Measurements from ENCODE around the gene MNX1.
A peak's percentile ranks its signal among the peaks of the same experiment; 100 is the strongest.

MNX1 gene

GRCh38 chr7:157007470-157008066 lies 2.9 kb downstream of the MNX1 start:
- Histone ChIP-seq H3K4me2 (ENCODE audit: insufficient read depth, low read length, poor library complexity, severe bottlenecking) (no peak overlapping the region), H4K8ac (ENCODE audit: low read depth, low read length) (no peak overlapping the region), H3K4me1 (ENCODE audit: control insufficient read depth in 2 of 2, insufficient read depth in 1 of 2, low read depth in 1 of 2, low read length in 2 of 2) (peaks cover 9 to 15% of the 10 kb centered on the region in 2 donors), H2AK5ac (ENCODE audit: low read depth, low read length) (no peak overlapping the region), H2BK15ac (ENCODE audit: low read length) (no peak overlapping the region), H3K36me3 (replicated peaks in 1 of 2; ENCODE audit: control insufficient read depth in 2 of 2, insufficient read depth in 2 of 2, low read length in 2 of 2) (no peaks in the 10 kb centered on the region), H2BK12ac (ENCODE audit: low read length) (no peak overlapping the region), H3K23ac (ENCODE audit: low read depth, low read length, poor library complexity) (no peak overlapping the region), H3K4me3 (ENCODE audit: low read length in 2 of 2) (no peak overlapping the region), H3K14ac (ENCODE audit: low read length) (no peak overlapping the region), H3K9me3 (replicated peaks in 1 of 2; ENCODE audit: control insufficient read depth in 2 of 2, insufficient read depth in 1 of 2, low read depth in 1 of 2, low read length in 2 of 2) (no peaks in the 10 kb centered on the region), H3K79me1 (ENCODE audit: low read depth, low read length) (no peaks in the 10 kb centered on the region), H2BK5ac (ENCODE audit: low read length) (no peak overlapping the region), H4K91ac (ENCODE audit: low read depth, low read length, poor library complexity) (no peak overlapping the region), H3K27me3 (ENCODE audit: control insufficient read depth in 3 of 3, insufficient read depth in 3 of 3, low read depth in 1 of 3, low read length in 3 of 3) (peaks cover 81 to 98% (median 93%) of the 10 kb centered on the region in 3 experiments), H2BK120ac (ENCODE audit: low read depth, low read length) (no peak overlapping the region), H3K27ac (replicated peaks; ENCODE audit: low read length) (no peak overlapping the region), H2AFZ (ENCODE audit: low read length) (no peak overlapping the region), H3K4ac (ENCODE audit: low read length) (no peak overlapping the region), H3K9ac (ENCODE audit: low read depth, low read length, poor library complexity) (no peak overlapping the region), H3K18ac (ENCODE audit: low read length) (no peak overlapping the region)
- DNase-seq (ENCODE audit: low spot score): no peak
- no CpG with 5 or more reads among the region's 18 CpGs for WGBS, 2 donors (ENCODE audit: extremely low coverage in 2 of 2, insufficient read length in 2 of 2, insufficient replicate concordance in 1 of 2)

GRCh38 chr7:157006829-157007469 lies 3.5 kb downstream of the MNX1 start:
- WGBS, 2 donors (ENCODE audit: extremely low coverage in 2 of 2, insufficient read length in 2 of 2, insufficient replicate concordance in 1 of 2): no CpG with 5 or more reads among the region's 7 CpGs
- H3K27ac ChIP-seq (replicated peaks; ENCODE audit: low read length): no peak overlapping the region

GRCh38 chr7:157006205-157006747 lies 4.2 kb downstream of the MNX1 start:
- DNase-seq (ENCODE audit: low spot score): no peak
- H3K4me1 ChIP-seq (ENCODE audit: control insufficient read depth in 2 of 2, insufficient read depth in 1 of 2, low read depth in 1 of 2, low read length in 2 of 2): peaks cover 12 to 14% of the 10 kb centered on the region in 2 donors
- peak overlapping the region; percentile 44 for H3K23ac ChIP-seq (ENCODE audit: low read depth, low read length, poor library complexity)
- no peak overlapping the region for H3K4me3 ChIP-seq (ENCODE audit: low read length in 2 of 2)
- no peaks in the 10 kb centered on the region for H3K9me3 ChIP-seq (replicated peaks in 1 of 2; ENCODE audit: control insufficient read depth in 2 of 2, insufficient read depth in 1 of 2, low read depth in 1 of 2, low read length in 2 of 2)
- no peak overlapping the region for H2AK5ac ChIP-seq (ENCODE audit: low read depth, low read length)
- H2BK120ac ChIP-seq (ENCODE audit: low read depth, low read length): no peak overlapping the region
- no CpG with 5 or more reads among the region's 39 CpGs for WGBS, 2 donors (ENCODE audit: extremely low coverage in 2 of 2, insufficient read length in 2 of 2, insufficient replicate concordance in 1 of 2)
- H2AFZ ChIP-seq (ENCODE audit: low read length): peak overlapping the region; percentile 81
- peaks cover 78 to 98% (median 93%) of the 10 kb centered on the region in 3 experiments for H3K27me3 ChIP-seq (ENCODE audit: control insufficient read depth in 3 of 3, insufficient read depth in 3 of 3, low read depth in 1 of 3, low read length in 3 of 3)
- H3K14ac ChIP-seq (ENCODE audit: low read length): no peak overlapping the region
- H3K9ac ChIP-seq (ENCODE audit: low read depth, low read length, poor library complexity): peak overlapping the region; percentile 60
- H2BK5ac ChIP-seq (ENCODE audit: low read length): peak overlapping the region; percentile 53
- H3K79me1 ChIP-seq (ENCODE audit: low read depth, low read length): no peaks in the 10 kb centered on the region
- no peak overlapping the region for H3K27ac ChIP-seq (replicated peaks; ENCODE audit: low read length)
- no peak overlapping the region for H3K4me2 ChIP-seq (ENCODE audit: insufficient read depth, low read length, poor library complexity, severe bottlenecking)
- peak overlapping the region; percentile 22 for H2BK12ac ChIP-seq (ENCODE audit: low read length)
- H4K8ac ChIP-seq (ENCODE audit: low read depth, low read length): no peak overlapping the region
- H3K18ac ChIP-seq (ENCODE audit: low read length): peak overlapping the region; percentile 44
- no peak overlapping the region for H2BK15ac ChIP-seq (ENCODE audit: low read length)
- no peak overlapping the region for H4K91ac ChIP-seq (ENCODE audit: low read depth, low read length, poor library complexity)
- H3K4ac ChIP-seq (ENCODE audit: low read length): no peak overlapping the region
- H3K36me3 ChIP-seq (replicated peaks in 1 of 2; ENCODE audit: control insufficient read depth in 2 of 2, insufficient read depth in 2 of 2, low read length in 2 of 2): no peaks in the 10 kb centered on the region

More at GRCh38 chr7:157006829-157007469, 3.5 kb downstream of the MNX1 start:
- DNase-seq (ENCODE audit: low spot score): no peak
- no peak overlapping the region for H3K4me2 ChIP-seq (ENCODE audit: insufficient read depth, low read length, poor library complexity, severe bottlenecking)
- no peak overlapping the region for H2AK5ac ChIP-seq (ENCODE audit: low read depth, low read length)
- no peak overlapping the region for H2BK12ac ChIP-seq (ENCODE audit: low read length)
- H3K23ac ChIP-seq (ENCODE audit: low read depth, low read length, poor library complexity): no peak overlapping the region
- H3K14ac ChIP-seq (ENCODE audit: low read length): no peak overlapping the region
- H2BK120ac ChIP-seq (ENCODE audit: low read depth, low read length): no peak overlapping the region
- peaks cover 11 to 15% of the 10 kb centered on the region in 2 donors for H3K4me1 ChIP-seq (ENCODE audit: control insufficient read depth in 2 of 2, insufficient read depth in 1 of 2, low read depth in 1 of 2, low read length in 2 of 2)
- no peak overlapping the region for H3K9ac ChIP-seq (ENCODE audit: low read depth, low read length, poor library complexity)
- no peak overlapping the region for H4K8ac ChIP-seq (ENCODE audit: low read depth, low read length)
- no peaks in the 10 kb centered on the region for H3K36me3 ChIP-seq (replicated peaks in 1 of 2; ENCODE audit: control insufficient read depth in 2 of 2, insufficient read depth in 2 of 2, low read length in 2 of 2)
- H2BK15ac ChIP-seq (ENCODE audit: low read length): no peak overlapping the region
- no peak overlapping the region for H3K18ac ChIP-seq (ENCODE audit: low read length)
- H3K4me3 ChIP-seq (ENCODE audit: low read length in 2 of 2): no peak overlapping the region
- H3K27me3 ChIP-seq (ENCODE audit: control insufficient read depth in 3 of 3, insufficient read depth in 3 of 3, low read depth in 1 of 3, low read length in 3 of 3): peaks cover 84 to 98% (median 93%) of the 10 kb centered on the region in 3 experiments
- H3K4ac ChIP-seq (ENCODE audit: low read length): no peak overlapping the region
- no peak overlapping the region for H4K91ac ChIP-seq (ENCODE audit: low read depth, low read length, poor library complexity)
- no peak overlapping the region for H2AFZ ChIP-seq (ENCODE audit: low read length)
- no peaks in the 10 kb centered on the region for H3K79me1 ChIP-seq (ENCODE audit: low read depth, low read length)
- peak overlapping the region; percentile 53 for H2BK5ac ChIP-seq (ENCODE audit: low read length)
- no peaks in the 10 kb centered on the region for H3K9me3 ChIP-seq (replicated peaks in 1 of 2; ENCODE audit: control insufficient read depth in 2 of 2, insufficient read depth in 1 of 2, low read depth in 1 of 2, low read length in 2 of 2)

- Histone ChIP-seq H4K91ac (ENCODE audit: low read depth, low read length, poor library complexity) (no peak overlapping the region), H2BK120ac (ENCODE audit: low read depth, low read length) (no peak overlapping the region), H3K14ac (ENCODE audit: low read length) (no peak overlapping the region), H3K79me1 (ENCODE audit: low read depth, low read length) (no peaks in the 10 kb centered on the region), H3K27me3 (ENCODE audit: control insufficient read depth in 3 of 3, insufficient read depth in 3 of 3, low read depth in 1 of 3, low read length in 3 of 3) (peaks cover 77 to 98% (median 93%) of the 10 kb centered on the region in 3 experiments), H2BK15ac (ENCODE audit: low read length) (no peak overlapping the region), H3K4ac (ENCODE audit: low read length) (no peak overlapping the region), H2BK12ac (ENCODE audit: low read length) (no peak overlapping the region), H3K9me3 (replicated peaks in 1 of 2; ENCODE audit: control insufficient read depth in 2 of 2, insufficient read depth in 1 of 2, low read depth in 1 of 2, low read length in 2 of 2) (no peaks in the 10 kb centered on the region), H2BK5ac (ENCODE audit: low read length) (no peak overlapping the region), H3K4me2 (ENCODE audit: insufficient read depth, low read length, poor library complexity, severe bottlenecking) (no peak overlapping the region), H3K36me3 (replicated peaks in 1 of 2; ENCODE audit: control insufficient read depth in 2 of 2, insufficient read depth in 2 of 2, low read length in 2 of 2) (no peaks in the 10 kb centered on the region), H3K27ac (replicated peaks; ENCODE audit: low read length) (no peak overlapping the region), H3K9ac (ENCODE audit: low read depth, low read length, poor library complexity) (no peak overlapping the region), H3K4me1 (ENCODE audit: control insufficient read depth in 2 of 2, insufficient read depth in 1 of 2, low read depth in 1 of 2, low read length in 2 of 2) (peaks cover 7 to 10% of the 10 kb centered on the region in 2 donors), H3K4me3 (ENCODE audit: low read length in 2 of 2) (no peak overlapping the region), H2AK5ac (ENCODE audit: low read depth, low read length) (peak overlapping the region; percentile 28), H2AFZ (ENCODE audit: low read length) (peak overlapping the region; percentile 81), H4K8ac (ENCODE audit: low read depth, low read length) (no peak overlapping the region), H3K18ac (ENCODE audit: low read length) (peak overlapping the region; percentile 76), H3K23ac (ENCODE audit: low read depth, low read length, poor library complexity) (no peak overlapping the region)
- no CpG with 5 or more reads among the region's 77 CpGs for WGBS, 2 donors (ENCODE audit: extremely low coverage in 2 of 2, insufficient read length in 2 of 2, insufficient replicate concordance in 1 of 2)
- no peak for DNase-seq (ENCODE audit: low spot score)
These were observed 4.8 kb downstream of the MNX1 start for GRCh38 chr7:157005456-157006204.
